GM19025 (cell line): ENCODE data around the gene STYK1.
"Not testable (repeated sequence)": the region's sequence is repeated elsewhere in the genome, so short reads cannot be mapped to it uniquely, and the experiment has no call there.

Source experiments
- ATAC-seq: cut with Tn5 transposase; IDR thresholded peaks from one replicate; pipeline ENCODE4 v1.9.1; 2021; ENCODE audit warnings: mild to moderate bottlenecking, low read depth, moderate library complexity; ENCODE audit not compliant: unreplicated experiment

STYK1 gene

GRCh38 chr12:10572021-10572490 is 101.8 kb downstream of the STYK1 start:
- not testable (repeated sequence) for ATAC-seq

- no peak for ATAC-seq
Observed at GRCh38 chr12:10571141-10571540, 102.7 kb downstream of the STYK1 start.
